GM21381 (cell line): ENCODE data around the gene CCNH.
A peak's percentile ranks its signal among the peaks of the same experiment; 100 is the strongest.

Source experiments
- ATAC-seq: cut with Tn5 transposase; IDR thresholded peaks from one replicate; pipeline ENCODE4 v1.9.1; 2021; ENCODE audit warnings: mild to moderate bottlenecking, moderate library complexity; ENCODE audit not compliant: unreplicated experiment

The CCNH gene

GRCh38 chr5:87403899-87404298 is 8.8 kb downstream of the CCNH start:
- no peak for ATAC-seq

GRCh38 chr5:87403409-87403808 is 9.3 kb downstream of the CCNH start:
- no peak for ATAC-seq

GRCh38 chr5:87401626-87402025 is 11.1 kb downstream of the CCNH start:
- ATAC-seq, result no peak

- ATAC-seq, result peak; percentile 63
Observed at GRCh38 chr5:87400305-87400899, 12.3 kb downstream of the CCNH start.

- no peak for ATAC-seq
Observed at GRCh38 chr5:87399720-87400119, 13.0 kb downstream of the CCNH start.

- no peak for ATAC-seq
Observed at GRCh38 chr5:87398981-87399614, 13.6 kb downstream of the CCNH start.

GRCh38 chr5:87394411-87395165 is 18.1 kb downstream of the CCNH start:
- no peak for ATAC-seq

GRCh38 chr5:87393331-87393730 is 19.4 kb downstream of the CCNH start:
- ATAC-seq, result no peak

GRCh38 chr5:87392801-87393200 is 19.9 kb downstream of the CCNH start:
- ATAC-seq, result no peak

GRCh38 chr5:87392170-87392569 is 20.6 kb downstream of the CCNH start:
- no peak for ATAC-seq

- ATAC-seq, result no peak
Observed at GRCh38 chr5:87390576-87391199, 22.0 kb downstream of the CCNH start.

GRCh38 chr5:87390075-87390474 is 22.7 kb downstream of the CCNH start:
- ATAC-seq, result no peak

- ATAC-seq, result no peak
Observed at GRCh38 chr5:87389296-87390034, 23.3 kb downstream of the CCNH start.

- no peak for ATAC-seq
Observed at GRCh38 chr5:87388129-87388528, 24.6 kb downstream of the CCNH start.

- ATAC-seq, result no peak
Observed at GRCh38 chr5:87385802-87386201, 26.9 kb downstream of the CCNH start.

GRCh38 chr5:87383216-87383615 is 29.5 kb downstream of the CCNH start:
- no peak for ATAC-seq

- ATAC-seq, result no peak
Observed at GRCh38 chr5:87382224-87382623, 30.5 kb downstream of the CCNH start.

- no peak for ATAC-seq
Observed at GRCh38 chr5:87372705-87373104, 40.0 kb downstream of the CCNH start.

GRCh38 chr5:87369431-87369830 is 43.3 kb downstream of the CCNH start:
- ATAC-seq, result no peak

GRCh38 chr5:87368601-87369000 is 44.1 kb downstream of the CCNH start:
- no peak for ATAC-seq

- no peak for ATAC-seq
Observed at GRCh38 chr5:87367243-87367642, 45.5 kb downstream of the CCNH start.
